ENCODE data around the gene PRRT4. TPM values are rescaled to one million over a fixed set of nuclear protein-coding genes. Genes with fewer than 3 reads are reported as not detected.

PRRT4 gene
- total RNA-seq (2022): not detected in 2 replicates
- Bru-seq, nascent RNA: not detected
- percentile 7 among the genes with signal in this experiment for BruChase-seq, experiment 1, labeled RNA remaining after a 6-hour chase
- BruChase-seq, experiment 2, labeled RNA remaining after a 2-hour chase: percentile 7 among the genes with signal in this experiment
- long read RNA-seq: 0 reads

DNA sequence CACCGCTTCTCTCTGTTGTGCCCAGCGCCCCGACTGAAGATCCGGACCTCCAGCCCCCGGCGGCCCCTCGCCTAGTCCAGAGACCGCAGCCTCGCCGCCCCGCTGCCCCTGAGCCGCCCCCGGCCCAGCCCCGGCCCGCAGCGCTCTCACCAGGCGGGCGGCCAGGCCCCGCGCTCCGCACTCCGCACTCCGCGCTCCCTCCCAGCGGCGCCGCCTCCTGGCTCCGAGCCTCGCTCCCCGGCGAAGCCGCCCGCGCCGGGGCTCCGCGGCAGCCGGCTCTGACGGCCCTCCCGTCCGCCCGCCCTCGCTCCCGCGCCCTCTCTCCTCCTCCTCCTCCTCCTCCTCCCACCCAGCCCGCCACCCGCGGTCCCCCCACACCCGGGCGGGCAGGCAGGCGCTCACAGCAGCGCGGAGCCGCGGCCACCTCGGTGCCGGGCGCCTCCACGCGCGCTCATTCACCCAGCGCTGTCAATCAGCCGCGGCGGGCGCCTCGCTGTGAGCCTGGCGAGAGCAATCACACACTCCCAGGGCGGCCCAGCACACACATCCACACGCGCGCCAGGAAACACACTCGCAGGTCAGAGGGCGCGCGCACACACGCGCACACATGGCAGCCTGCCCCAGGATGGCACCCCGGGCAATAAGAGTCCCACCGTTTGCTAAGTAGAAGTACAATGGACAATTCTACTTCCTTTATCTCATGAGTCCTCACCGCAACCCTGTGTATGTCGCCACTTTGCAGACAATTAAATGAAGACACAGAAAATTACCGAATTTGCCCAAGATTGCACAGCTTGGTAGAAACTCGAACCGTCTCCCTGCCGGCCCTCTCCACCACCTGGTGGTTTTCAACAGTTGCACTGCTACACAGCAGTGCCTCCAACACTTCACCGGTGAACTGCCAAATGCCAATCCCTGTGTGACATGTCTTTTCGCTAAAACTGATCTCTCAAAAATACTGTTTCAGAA lies at the start of gene PRRT4:
TSS of gene PRRT4 (minus strand) at position 280 of the 969 bp plus-strand sequence.
- CTCF ChIA-PET: interaction anchor here (0.6 to 2.0 kb wide), 8 partner anchors 10 to 99 kb away, joined by 3 to 8 read pairs (median 4); partner anchors contain the start of gene RBM28
- H3K27me3 Mint-ChIP-seq (ENCODE audit: insufficient read depth, unreplicated experiment): peaks cover 20% of the 10 kb centered on the region
- H3K27ac Mint-ChIP-seq (ENCODE audit: low read depth, unreplicated experiment): peak within 1 kb of the TSS; percentile 47

DNA sequence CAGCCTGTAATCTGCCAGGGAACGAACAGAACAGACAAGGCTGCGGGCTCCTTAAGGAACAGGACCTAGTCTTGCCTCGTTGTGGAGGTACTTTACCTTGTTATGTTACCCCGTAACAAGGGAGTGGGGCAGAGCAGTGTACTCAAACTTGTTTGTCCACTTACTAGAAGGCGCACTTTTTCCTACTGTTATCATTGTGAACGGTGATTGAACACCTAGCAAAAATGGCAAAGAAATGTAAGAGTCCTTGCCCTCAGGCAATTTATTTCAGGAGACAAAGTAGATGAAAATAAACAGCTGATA lies 48.9 kb upstream of the PRRT4 start:
- H3K4me1 Mint-ChIP-seq (ENCODE audit: insufficient read depth, unreplicated experiment): peaks cover 5% of the 10 kb centered on the region
- BruUV-seq (replicated peaks): no TSS peak
- DNase-seq (ENCODE audit: unreplicated experiment): no peak
- H3K27me3 Mint-ChIP-seq (ENCODE audit: insufficient read depth, unreplicated experiment): no peaks in the 10 kb centered on the region
- intact Hi-C loops (cut with micrococcal nuclease): no loop called here
- peak overlapping the region; percentile 51 for H3K27ac Mint-ChIP-seq (ENCODE audit: low read depth, unreplicated experiment)
- ChIA-PET CTCF (interaction anchor here (0.5 to 9.8 kb wide), 4 partner anchors 11 to 63 kb away, joined by 3 to 187 read pairs (median 4); no protein-coding TSS in a partner anchor), POLR2A (interaction anchor here (0.6 to 1.7 kb wide), 8 partner anchors 9 to 1190 kb away, joined by 3 to 9 read pairs (median 3); no protein-coding TSS in a partner anchor)
- no peaks in the 10 kb centered on the region for H3K9me3 Mint-ChIP-seq (ENCODE audit: unreplicated experiment)
- TF ChIP-seq, protein P1, sequence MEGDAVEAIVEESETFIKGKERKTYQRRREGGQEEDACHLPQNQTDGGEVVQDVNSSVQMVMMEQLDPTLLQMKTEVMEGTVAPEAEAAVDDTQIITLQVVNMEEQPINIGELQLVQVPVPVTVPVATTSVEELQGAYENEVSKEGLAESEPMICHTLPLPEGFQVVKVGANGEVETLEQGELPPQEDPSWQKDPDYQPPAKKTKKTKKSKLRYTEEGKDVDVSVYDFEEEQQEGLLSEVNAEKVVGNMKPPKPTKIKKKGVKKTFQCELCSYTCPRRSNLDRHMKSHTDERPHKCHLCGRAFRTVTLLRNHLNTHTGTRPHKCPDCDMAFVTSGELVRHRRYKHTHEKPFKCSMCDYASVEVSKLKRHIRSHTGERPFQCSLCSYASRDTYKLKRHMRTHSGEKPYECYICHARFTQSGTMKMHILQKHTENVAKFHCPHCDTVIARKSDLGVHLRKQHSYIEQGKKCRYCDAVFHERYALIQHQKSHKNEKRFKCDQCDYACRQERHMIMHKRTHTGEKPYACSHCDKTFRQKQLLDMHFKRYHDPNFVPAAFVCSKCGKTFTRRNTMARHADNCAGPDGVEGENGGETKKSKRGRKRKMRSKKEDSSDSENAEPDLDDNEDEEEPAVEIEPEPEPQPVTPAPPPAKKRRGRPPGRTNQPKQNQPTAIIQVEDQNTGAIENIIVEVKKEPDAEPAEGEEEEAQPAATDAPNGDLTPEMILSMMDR (IDR thresholded peaks at IDR 0.05; ENCODE audit: unreplicated experiment): no peak
- peak overlapping the region; percentile 86 for H3K4me3 Mint-ChIP-seq (ENCODE audit: unreplicated experiment)
- no peaks in the 10 kb centered on the region for H3K36me3 Mint-ChIP-seq (ENCODE audit: insufficient read depth, unreplicated experiment)

More for the DNA sequence above, at the start of gene PRRT4:
- H3K36me3 Mint-ChIP-seq (ENCODE audit: insufficient read depth, unreplicated experiment): no peaks in the 10 kb centered on the region
- intact Hi-C loops (cut with micrococcal nuclease): no loop called here
- TF ChIP-seq, protein P1 (IDR thresholded peaks at IDR 0.05; ENCODE audit: unreplicated experiment): no peak
- DNase-seq (ENCODE audit: unreplicated experiment): no peak
- peaks cover 13% of the 10 kb centered on the region for H3K4me1 Mint-ChIP-seq (ENCODE audit: insufficient read depth, unreplicated experiment)
- no peaks in the 10 kb centered on the region for H3K9me3 Mint-ChIP-seq (ENCODE audit: unreplicated experiment)
- H3K4me3 Mint-ChIP-seq (ENCODE audit: unreplicated experiment): peak within 1 kb of the TSS; percentile 73
- BruUV-seq (replicated peaks): no TSS peak
- POLR2A ChIA-PET: interaction anchor here (1.0 to 1.3 kb wide), 4 partner anchors 9 to 18 kb away, joined by 3 to 6 read pairs (median 4); partner anchors contain the start of gene RBM28

DNA sequence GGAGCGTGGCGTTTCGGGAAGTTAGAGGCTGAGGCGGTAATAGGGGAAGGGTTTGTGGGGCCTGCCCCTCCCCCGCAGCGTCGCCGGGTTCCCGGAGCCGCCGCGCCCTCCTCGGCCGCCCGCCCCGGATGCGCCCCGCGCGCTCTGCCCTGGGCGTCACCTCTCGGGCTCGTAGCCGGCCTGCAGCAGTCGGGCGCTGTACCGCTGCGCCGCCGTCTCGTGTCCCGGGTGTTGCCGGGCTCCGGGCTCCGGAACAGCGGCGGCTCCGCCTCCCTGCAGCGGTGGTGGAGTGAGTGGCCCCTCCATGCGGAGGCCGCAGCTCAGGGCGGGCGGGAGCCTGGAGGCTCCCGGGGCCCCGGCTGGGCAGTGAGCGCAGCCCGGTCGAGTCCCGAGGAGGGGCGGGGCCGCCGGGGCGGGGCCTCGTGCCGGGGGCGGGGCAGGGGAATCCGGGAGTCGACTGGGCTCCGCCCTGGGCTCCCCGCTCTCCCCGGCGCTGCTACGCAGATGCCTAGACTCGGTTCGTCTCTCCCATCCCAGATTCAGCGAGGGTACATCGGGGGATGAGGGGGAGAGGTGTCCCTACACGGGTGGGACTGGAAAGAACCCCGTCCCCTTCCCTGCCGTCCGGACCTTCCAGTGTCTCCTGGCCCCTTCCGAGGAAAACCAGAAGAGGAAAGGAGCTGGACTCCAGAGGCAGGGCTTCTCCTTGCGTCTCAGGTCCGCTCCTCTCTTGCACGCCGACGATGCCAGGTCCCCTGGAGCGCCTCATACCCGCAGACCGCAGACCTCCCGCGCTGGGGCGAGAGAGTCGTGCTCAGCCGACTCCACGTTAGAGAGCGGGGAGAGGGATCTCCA lies 48.3 kb upstream of the PRRT4 start, which contains the start of gene IMPDH1:
TSS of gene IMPDH1 (minus strand) at position 387 of the 855 bp plus-strand sequence. CDS start at position 306, 81 bp downstream.
- intact Hi-C loops (cut with micrococcal nuclease): no loop called here
- ChIA-PET POLR2A (interaction anchor here (0.6 to 1.7 kb wide), 9 partner anchors 9 to 1190 kb away, joined by 3 to 9 read pairs (median 3); no protein-coding TSS in a partner anchor), CTCF (interaction anchor here (0.5 to 9.8 kb wide), 6 partner anchors 10 to 64 kb away, joined by 3 to 187 read pairs (median 4); no protein-coding TSS in a partner anchor)
- Mint-ChIP-seq H3K27ac (ENCODE audit: low read depth, unreplicated experiment) (peak within 1 kb of the TSS; percentile 51), H3K27me3 (ENCODE audit: insufficient read depth, unreplicated experiment) (no peaks in the 10 kb centered on the region), H3K9me3 (ENCODE audit: unreplicated experiment) (no peaks in the 10 kb centered on the region), H3K36me3 (ENCODE audit: insufficient read depth, unreplicated experiment) (no peaks in the 10 kb centered on the region), H3K4me1 (ENCODE audit: insufficient read depth, unreplicated experiment) (peaks cover 5% of the 10 kb centered on the region), H3K4me3 (ENCODE audit: unreplicated experiment) (peak within 1 kb of the TSS; percentile 86)
- peak; percentile 80 for DNase-seq (ENCODE audit: unreplicated experiment)
- TF ChIP-seq, protein P1 (IDR thresholded peaks at IDR 0.05; ENCODE audit: unreplicated experiment): no peak
- BruUV-seq (replicated peaks): no TSS peak
